GM19452 (cell line): ENCODE results near the gene HS6ST3.
"Not testable (repeated sequence)": the region's sequence is repeated elsewhere in the genome, so short reads cannot be mapped to it uniquely, and the experiment has no call there.

ENCODE experiments used
- ATAC-seq: cut with Tn5 transposase; IDR thresholded peaks from one replicate; pipeline ENCODE4 v1.9.1; 2021; ENCODE audit not compliant: unreplicated experiment

Gene HS6ST3

GRCh38 chr13:96089749-96090239 is at the start of gene HS6ST3:
TSS of gene HS6ST3 (plus strand) at chr13:96090107.
- no peak for ATAC-seq

DNA sequence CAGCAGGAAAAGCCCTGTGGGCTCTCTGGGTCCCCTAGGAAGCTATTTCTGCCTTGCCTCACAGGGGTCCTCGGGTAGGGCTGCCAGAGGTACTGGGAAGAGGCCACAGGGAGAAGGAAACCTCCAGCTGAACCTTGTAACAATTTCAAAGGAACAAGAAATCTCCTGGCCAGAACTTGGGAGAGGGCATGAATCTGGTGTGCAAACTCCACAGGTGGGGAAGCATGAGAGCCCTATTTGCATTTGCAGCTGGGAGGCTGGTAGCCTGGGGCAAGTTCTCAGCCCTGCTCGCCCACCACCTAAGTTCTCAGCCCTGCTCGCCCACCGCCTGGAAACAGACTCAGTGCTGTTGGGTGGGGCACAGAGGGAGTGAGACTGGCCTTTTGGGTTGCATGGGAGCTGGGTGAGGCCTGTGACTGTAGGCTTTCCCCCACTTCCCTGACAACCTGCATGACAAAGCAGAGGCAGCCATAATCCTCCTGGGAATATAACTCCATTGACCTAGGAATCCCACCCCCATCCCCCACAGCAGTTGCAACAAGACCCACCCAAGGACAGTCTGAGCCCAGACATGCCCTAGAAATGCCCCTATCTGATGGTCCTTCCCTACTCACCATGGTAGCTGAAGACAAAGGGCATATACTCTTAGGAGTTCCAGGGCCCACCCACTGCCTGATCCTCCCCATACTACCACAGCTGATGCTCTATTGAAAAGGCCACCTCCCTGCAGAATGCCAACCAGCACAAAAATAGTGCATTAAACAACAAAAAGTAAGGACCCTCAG is 48.4 kb upstream of the HS6ST3 start:
- no peak for ATAC-seq

DNA sequence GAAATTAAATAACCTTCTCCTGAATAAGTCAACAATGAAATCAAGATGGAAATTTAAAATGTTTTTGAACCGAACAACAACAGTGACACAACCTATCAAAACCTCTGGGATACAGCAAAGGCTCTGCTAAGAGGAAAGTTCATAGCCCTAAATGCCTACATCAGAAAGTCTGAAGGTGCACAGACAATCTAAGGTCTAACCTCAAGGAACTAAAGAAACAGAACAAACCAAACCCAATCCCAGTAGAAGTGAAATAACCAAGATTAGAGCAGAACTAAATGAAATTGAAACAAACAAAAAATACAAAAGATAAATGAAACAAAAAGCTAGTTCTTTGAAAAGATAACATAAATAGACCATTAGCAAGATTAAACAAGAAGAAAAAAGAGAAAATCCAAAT is 45.7 kb upstream of the HS6ST3 start:
- no peak for ATAC-seq

DNA sequence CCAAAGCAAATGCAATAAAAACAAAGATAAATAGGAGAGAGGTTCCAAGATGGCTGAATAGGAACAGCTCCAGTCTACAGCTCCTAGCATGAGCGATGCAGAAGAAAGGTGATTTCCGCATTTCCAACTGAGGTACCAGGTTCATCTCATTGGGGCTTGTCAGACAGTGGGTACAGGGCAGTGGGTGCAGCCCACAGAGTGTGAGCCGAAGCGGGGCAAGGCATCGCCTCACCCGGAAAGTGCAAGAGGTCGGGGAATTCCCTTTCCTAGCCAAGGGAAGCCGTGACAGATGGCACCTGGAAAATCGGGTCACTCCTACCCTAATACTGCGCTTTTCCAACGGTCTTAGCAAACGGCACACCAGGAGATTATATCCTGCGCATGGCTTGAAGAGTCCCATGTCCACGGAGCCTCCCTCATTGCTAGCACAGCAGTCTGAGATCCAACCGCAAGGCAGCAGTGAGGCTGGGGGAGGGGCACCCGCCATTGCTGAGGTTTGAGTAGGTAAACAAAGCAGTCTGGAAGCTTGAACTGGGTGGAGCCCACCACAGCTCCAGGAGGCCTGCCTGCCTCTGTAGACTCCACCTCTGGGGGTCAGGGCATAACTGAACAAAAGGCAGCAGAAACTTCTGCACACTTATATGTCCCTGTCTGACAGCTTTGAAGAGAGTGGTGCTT is 43.3 kb upstream of the HS6ST3 start:
- ATAC-seq = not testable (repeated sequence)

DNA sequence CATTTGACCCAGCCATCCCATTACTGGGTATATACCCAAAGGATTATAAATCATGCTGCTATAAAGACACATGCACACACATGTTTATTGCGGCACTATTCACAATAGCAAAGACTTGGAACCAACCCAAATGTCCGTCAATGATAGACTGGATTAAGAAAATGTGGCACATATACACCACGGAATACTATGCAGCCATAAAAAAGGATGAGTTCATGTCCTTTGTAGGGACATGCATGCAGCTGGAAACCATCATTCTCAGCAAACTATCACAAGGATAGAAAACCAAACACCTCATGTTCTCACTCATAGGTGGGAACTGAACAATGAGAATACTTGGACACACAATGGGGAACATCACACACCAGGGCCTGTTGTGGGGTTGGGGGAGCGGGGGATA is 39.0 kb upstream of the HS6ST3 start:
- ATAC-seq = not testable (repeated sequence)

- ATAC-seq = not testable (repeated sequence)
These were observed 38.4 kb upstream of the HS6ST3 start for GRCh38 chr13:96051491-96051890.

GRCh38 chr13:96051946-96052345 is 38.0 kb upstream of the HS6ST3 start:
- ATAC-seq = not testable (repeated sequence)

- ATAC-seq = peak; percentile 54
These were observed 37.3 kb upstream of the HS6ST3 start for GRCh38 chr13:96052656-96053002.

DNA sequence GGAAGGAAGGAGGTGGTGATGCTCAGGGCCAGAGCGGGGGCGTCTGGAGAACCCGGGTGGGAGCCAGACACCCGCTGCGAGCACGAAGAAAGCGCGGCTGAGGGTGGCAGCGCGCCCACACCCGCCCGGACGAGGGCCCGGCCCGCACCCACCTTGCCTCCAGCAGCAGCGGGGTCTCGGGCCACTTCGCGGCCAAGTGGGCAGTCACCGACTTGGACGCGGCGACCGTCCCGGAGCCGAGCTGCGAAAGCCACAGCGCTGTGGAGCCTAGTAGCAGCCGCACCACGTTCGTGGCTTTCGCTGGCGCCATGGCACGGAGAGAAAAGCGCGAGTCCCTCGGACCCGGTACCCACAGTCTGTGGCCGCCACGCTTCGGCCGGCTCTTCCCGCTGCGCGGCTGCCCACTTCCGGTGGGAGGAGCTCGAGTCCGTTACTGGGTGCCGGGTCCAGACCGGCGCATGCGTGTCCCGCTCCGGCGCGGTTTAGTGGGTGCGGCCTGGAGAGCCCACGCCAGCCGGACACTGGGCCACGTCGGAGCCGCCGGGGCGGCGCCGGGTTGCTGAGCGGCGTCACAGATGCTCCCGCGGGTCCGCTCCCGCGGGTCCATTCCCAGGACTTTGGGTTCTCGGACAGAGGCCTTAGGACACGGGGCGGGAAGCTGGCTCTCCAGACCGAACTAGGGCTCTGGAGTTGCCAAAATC is 36.8 kb upstream of the HS6ST3 start, which contains the start of gene UGGT2:
Gene UGGT2, minus strand, starts transcription at position 399 of the 701 bp plus-strand sequence. Its CDS starts 89 bp downstream, at position 310.
- peak; percentile 94 for ATAC-seq

DNA sequence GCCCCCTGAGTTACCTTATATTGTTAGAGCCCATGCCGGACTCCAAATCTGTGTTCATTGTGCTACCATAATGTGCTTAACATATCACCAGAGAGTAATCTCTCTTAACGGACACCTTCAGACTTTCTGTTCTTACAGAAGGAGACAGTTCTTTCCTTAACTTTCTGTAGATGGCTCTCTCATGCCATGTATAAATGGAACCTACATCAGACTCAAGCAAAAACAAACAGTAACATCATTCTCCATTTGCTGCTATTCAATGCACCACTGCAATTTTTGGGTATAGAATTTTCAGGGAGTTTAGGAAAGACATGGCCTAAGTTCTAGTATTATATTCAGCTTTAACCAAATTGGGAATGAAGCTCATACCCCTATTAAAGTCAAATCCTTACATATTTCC is 24.1 kb upstream of the HS6ST3 start:
- ATAC-seq = no peak

DNA sequence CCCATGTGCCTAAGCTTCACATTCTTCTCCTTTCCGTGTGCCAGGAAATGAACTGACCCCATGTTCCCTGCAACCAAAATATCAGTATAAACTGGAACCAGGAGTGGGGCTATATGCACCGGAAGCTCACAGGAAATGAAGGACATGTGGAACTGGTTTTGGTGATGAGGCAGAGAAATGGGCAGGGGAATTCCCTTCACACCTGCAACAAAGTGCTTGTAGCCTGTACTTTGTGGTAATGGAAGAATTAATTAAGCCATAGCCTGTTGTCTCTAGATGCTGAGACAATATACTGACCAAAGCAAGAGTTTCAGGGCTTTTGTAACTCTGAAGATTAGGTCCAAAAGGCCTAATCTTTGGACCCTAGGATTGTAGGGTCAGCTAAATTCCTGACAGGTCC is 21.2 kb upstream of the HS6ST3 start:
- ATAC-seq = no peak

DNA sequence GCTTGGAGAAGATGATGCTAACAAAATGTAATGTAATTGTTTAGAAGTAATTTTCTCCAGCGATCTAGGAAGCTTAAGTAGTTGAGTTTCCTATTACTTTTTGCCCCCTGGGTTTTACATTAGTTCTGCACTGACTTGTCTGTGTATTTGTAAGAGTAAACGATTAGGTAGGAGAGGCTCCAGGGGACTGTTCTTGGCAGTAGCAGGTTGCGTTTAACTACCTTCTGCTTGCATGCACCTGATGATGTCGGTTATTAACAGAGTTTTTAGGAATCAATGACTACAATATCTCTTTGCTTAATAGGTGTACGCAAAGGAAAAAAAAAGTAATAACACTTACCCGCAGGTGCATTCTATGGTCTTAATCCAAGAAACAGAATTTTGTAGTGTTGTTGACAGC is 18.4 kb upstream of the HS6ST3 start:
- no peak for ATAC-seq

DNA sequence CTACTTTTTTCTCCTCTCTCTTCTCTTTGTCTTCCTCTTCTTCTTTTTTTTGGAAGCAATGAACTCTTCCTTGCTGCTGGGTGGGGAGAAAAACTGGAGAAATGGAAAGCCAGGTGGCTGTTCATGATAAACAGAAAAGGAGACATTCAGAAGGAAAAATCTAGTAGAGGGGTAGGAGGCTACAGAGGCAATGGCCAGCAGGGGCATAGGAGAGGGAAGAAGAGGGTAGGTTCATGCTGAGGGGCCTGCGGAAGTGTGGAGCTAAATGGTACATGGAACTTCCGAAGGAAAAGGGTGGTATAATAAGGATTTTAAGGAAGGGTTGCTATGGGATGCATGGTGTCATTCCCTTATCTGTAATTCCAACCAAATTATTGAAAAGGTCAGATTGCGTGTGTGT is 17.5 kb upstream of the HS6ST3 start:
- ATAC-seq = no peak

- ATAC-seq = no peak
These were observed 13.9 kb upstream of the HS6ST3 start for GRCh38 chr13:96075953-96076543.

- no peak for ATAC-seq
These were observed 9.2 kb upstream of the HS6ST3 start for GRCh38 chr13:96080676-96081075.

DNA sequence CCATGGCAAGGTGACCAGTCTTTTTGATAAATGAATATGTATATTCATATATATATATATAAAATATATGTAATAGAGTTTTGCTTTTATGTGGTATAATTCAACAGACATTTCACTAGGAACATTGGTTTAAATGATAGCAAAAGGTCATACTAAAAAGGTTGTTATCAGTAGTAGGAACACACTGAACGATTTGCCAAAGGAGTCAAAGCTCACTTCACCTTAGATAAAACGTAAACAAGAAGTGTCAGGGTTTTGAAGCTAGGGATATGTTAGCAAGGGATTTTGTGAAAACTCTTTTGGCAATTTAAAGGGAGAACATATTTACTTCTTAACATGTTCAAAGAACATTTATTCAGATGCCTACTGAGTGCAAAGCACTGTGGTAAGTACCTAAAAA is 8.0 kb upstream of the HS6ST3 start:
- no peak for ATAC-seq

DNA sequence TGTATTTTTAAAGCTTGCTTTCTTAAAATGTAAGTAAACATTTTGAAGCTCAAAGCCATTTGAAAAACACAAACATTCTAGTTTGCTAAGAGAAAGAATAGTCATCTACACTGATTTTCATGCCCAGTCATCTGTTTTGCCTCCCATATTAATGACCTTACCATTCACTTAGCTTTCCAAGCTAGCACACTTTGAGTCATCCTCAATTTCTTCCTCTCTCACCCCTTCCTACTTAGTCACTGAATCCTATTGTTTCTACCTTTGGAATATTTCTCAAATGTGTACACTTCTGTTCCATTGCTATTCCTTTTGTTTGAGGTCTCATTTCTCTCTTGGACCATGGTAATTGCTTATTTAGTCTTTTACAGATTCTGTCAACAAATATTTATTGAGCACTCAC is 7.3 kb upstream of the HS6ST3 start:
- no peak for ATAC-seq

- ATAC-seq = no peak
These were observed 3.2 kb upstream of the HS6ST3 start for GRCh38 chr13:96086736-96087135.

DNA sequence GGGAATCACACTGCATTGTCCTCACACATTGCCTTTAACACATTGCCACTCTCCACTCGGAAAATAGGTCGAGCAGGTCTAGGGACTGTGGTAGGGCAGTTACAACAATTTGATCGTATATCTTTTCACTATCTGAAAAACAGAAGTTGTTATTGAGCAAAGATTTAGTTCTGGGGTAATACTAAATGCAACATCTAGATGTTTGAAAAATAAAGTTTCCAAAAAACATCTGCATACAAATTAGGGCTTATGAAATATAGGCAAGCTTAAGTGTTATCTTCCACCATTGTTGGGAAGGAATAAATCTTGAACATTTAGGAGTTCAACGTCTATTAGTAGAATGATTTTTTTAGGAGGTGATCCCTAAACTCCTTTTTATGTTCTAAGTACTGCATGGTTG is 768 bp upstream of the HS6ST3 start:
- no peak for ATAC-seq

DNA sequence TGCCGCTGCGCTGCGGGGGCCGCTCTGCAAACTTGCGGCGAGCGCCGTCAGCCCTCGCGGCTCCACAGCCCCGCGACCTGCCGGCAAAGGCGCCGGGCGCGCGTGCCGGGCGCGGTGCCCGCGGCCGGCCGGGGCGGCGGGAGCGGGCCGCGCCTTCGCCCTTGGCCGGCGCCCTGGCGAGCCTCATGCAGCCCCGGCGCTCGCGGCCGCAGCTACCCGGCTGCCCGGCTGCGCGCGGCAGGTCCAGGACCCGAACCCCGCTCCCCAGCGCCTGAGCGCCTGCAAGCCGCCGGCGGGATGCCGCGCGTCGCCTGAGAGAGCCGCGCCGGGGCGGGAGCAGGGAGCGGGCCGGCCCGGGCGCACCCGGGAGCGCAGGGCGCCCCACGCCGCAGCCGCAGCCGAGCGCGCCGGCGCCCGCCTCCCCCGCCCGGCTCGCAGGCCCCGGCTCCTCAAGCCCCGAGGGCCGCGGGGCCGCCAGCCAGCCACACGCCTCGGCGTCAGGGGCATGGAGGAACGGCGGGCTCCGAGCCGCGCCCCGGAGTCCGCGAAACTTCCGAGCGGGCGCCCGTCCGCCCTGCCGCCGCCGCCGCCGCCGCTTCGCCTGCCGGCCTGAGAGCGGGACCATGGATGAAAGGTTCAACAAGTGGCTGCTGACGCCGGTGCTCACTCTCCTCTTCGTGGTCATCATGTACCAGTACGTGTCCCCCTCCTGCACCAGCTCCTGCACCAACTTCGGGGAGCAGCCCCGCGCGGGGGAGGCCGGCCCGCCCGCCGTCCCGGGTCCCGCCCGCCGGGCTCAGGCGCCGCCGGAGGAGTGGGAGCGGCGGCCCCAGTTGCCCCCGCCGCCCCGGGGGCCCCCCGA is 564 bp downstream of the HS6ST3 start:
- no peak for ATAC-seq
